Gastrocnemius medialis (tissue), 4 donors: ENCODE results near the gene KLHL29. TPM values are rescaled to one million over a fixed set of nuclear protein-coding genes. Genes with fewer than 3 reads are reported as not detected.

ENCODE experiments used
- ATAC-seq, 2 donors: fragments of 150-250 bp; one replicate each; pipeline ENCODE4 v1.9.1; 2016
- DNase-seq, 2 donors: peaks; one replicate each; pipeline ENCODE4 v3.0.0-alpha.2; 2019
- H3K27ac ChIP-seq, 4 donors: fragments of 200-600 bp; sonication (generic); 1 replicate in 1 of 4; 2 replicates in 3 of 4; pipeline ENCODE4 v1.5.1; 2016 to 2018; ENCODE audit warnings: mild to moderate bottlenecking in 2 of 4, moderate library complexity in 1 of 4
- H3K27me3 ChIP-seq, 3 donors: fragments of 200-600 bp; sonication (generic) in 2 of 3; 1 replicate in 1 of 3; 2 replicates in 2 of 3; pipeline versions ENCODE4 v1.5.1 to v1.6.0; 2016 to 2019; ENCODE audit warnings: mild to moderate bottlenecking in 1 of 3, moderate library complexity in 1 of 3
- H3K36me3 ChIP-seq, 2 donors: fragments of 200-600 bp; sonication (generic) in 1 of 2; one replicate each; pipeline ENCODE4 v1.5.1; 2017 to 2018
- H3K4me1 ChIP-seq, 2 donors: fragments of 200-600 bp; sonication (generic) in 1 of 2; one replicate each; pipeline ENCODE4 v1.5.1; 2016 to 2017; ENCODE audit warnings: mild to moderate bottlenecking in 2 of 2
- H3K4me3 ChIP-seq, 4 donors: fragments of 200-600 bp; sonication (generic) in 3 of 4; 1 replicate in 1 of 4; 2 replicates in 3 of 4; pipeline ENCODE4 v1.5.1; 2016 to 2019; ENCODE audit warnings: mild to moderate bottlenecking in 2 of 4
- H3K9me3 ChIP-seq, 3 donors: fragments of 200-600 bp; sonication (generic) in 2 of 3; 1 replicate in 1 of 3; 2 replicates in 2 of 3; pipeline ENCODE4 v1.5.1; 2016 to 2019
- CTCF ChIP-seq, 5 experiments: fragments of 450-650 bp in 3 of 5; fragments of 200-600 bp in 2 of 5; sonication (generic) in 2 of 5; IDR thresholded peaks in 4 of 5; conservative IDR thresholded peaks in 1 of 5; 1 replicate in 4 of 5; 2 replicates in 1 of 5; pipeline ENCODE4 v1.5.1; 2016 to 2019; ENCODE audit warnings: antibody characterized with exemption in 5 of 5, mild to moderate bottlenecking in 3 of 5, moderate library complexity in 3 of 5
- POLR2A ChIP-seq, 2 donors: fragments of 450-650 bp; IDR thresholded peaks; one replicate each; pipeline ENCODE4 v1.6.1; 2017; ENCODE audit warnings: antibody characterized with exemption in 2 of 2, mild to moderate bottlenecking in 2 of 2, moderate library complexity in 2 of 2
- in situ Hi-C, 4 donors: fragments of 200-750 bp; cut with MboI; loops; one replicate each; pipeline versions ENCODE4 v1.15.0 to v1.8.0; 2017; ENCODE audit warnings: low sequenced_read_pairs in 4 of 4
- intact Hi-C: fragments of 100-400 bp; cut with DNase I; formaldehyde crosslinking; loops from one replicate; pipeline ENCODE4 v1.15.1; 2023; ENCODE audit warnings: low total_unique reads
- total RNA-seq, 4 donors: library from RNA; depleted of rRNA; stranded (reverse); fragments of >200 nt; gene quantifications; one replicate each; pipeline versions ENCODE4 v1.1.0 to v1.2.3, GENCODE V29; 2016

KLHL29 gene
- total RNA-seq, 4 donors from 2014 or later = 4.3 to 24.9 (median 8.7) TPM

DNA sequence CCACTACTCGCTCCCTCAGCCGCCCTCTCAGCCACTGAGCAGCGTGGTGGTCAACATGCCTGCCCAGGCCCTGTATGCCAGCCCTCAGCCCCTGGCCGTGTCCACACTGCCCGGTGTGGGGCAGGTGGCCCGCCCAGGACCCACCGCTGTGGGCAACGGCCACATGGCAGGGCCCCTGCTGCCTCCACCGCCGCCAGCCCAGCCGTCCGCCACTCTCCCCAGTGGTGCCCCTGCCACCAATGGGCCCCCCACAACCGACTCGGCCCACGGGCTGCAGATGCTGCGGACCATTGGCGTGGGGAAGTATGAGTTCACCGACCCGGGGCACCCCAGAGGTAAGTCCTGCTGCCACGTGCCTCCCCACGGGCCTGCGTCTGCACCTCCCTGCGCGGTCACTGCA, 257.5 kb downstream of the KLHL29 start:
- peaks cover 0 to 2% of the 10 kb centered on the region in 2 donors for H3K4me1 ChIP-seq
- in situ Hi-C loops (no loop called here), intact Hi-C loops (loop anchor here (10.0 kb wide), 1 partner anchor 278 kb away; no protein-coding TSS in a partner anchor)
- no peak for ATAC-seq
- H3K4me3 ChIP-seq = no peak overlapping the region
- DNase-seq = no peak
- H3K9me3 ChIP-seq = no peaks in the 10 kb centered on the region
- H3K36me3 ChIP-seq = peaks cover 0 to 13% of the 10 kb centered on the region in 2 donors
- no peaks in the 10 kb centered on the region for H3K27me3 ChIP-seq
- TF ChIP-seq CTCF (IDR thresholded peaks at IDR 0.05 in 4 of 5, conservative IDR thresholded peaks at IDR 0.05 in 1 of 5) = no peak
- TF ChIP-seq POLR2A (IDR thresholded peaks at IDR 0.05) = no peak
- no peak overlapping the region for H3K27ac ChIP-seq

GRCh38 chr2:23645230-23645808, 260.3 kb downstream of the KLHL29 start:
- intact Hi-C loops (loop anchor here (10.0 kb wide), 1 partner anchor 281 kb away; no protein-coding TSS in a partner anchor), in situ Hi-C loops (no loop called here)
- no peak for DNase-seq
- no peaks in the 10 kb centered on the region for H3K4me1 ChIP-seq
- no peak for ATAC-seq
- no peak overlapping the region for H3K27ac ChIP-seq
- no peak overlapping the region for H3K4me3 ChIP-seq
- no peaks in the 10 kb centered on the region for H3K27me3 ChIP-seq
- peaks cover 0 to 13% of the 10 kb centered on the region in 2 donors for H3K36me3 ChIP-seq
- H3K9me3 ChIP-seq = no peaks in the 10 kb centered on the region
- TF ChIP-seq POLR2A (IDR thresholded peaks at IDR 0.05) (no peak), CTCF (IDR thresholded peaks at IDR 0.05 in 4 of 5, conservative IDR thresholded peaks at IDR 0.05 in 1 of 5) (no peak)

DNA sequence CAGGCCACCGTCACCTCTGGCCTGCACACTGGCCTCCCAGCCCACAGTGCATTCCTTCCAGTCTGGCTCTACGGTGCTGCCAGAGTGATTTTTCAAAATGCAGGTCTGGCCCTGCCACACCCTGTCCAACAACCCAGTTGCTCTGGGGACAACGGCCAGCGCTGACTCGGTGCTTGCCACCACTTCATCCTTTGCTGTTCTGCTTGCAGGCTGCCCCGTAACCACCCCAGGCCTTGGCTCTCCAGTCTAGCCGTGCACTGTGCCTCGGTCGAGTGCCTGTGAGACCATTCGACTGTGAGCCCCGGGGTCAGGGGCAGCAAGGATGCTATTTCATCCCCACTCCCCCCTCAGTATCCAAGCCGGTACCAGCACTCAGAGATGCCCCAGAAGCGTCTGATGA, 262.6 kb downstream of the KLHL29 start:
- no peak overlapping the region for H3K4me3 ChIP-seq
- ATAC-seq (no peak), DNase-seq (no peak)
- no peaks in the 10 kb centered on the region for H3K27me3 ChIP-seq
- H3K36me3 ChIP-seq = peaks cover 0 to 7% of the 10 kb centered on the region in 2 donors
- no peak overlapping the region for H3K27ac ChIP-seq
- intact Hi-C loops = loop anchor here (10.0 kb wide), 1 partner anchor 283 kb away; no protein-coding TSS in a partner anchor
- H3K4me1 ChIP-seq = no peaks in the 10 kb centered on the region
- in situ Hi-C loops = no loop called here
- H3K9me3 ChIP-seq = no peaks in the 10 kb centered on the region
- TF ChIP-seq CTCF (IDR thresholded peaks at IDR 0.05 in 4 of 5, conservative IDR thresholded peaks at IDR 0.05 in 1 of 5) = no peak
- no peak for TF ChIP-seq POLR2A (IDR thresholded peaks at IDR 0.05)

- Histone ChIP-seq H3K4me1 (no peaks in the 10 kb centered on the region), H3K27ac (no peak overlapping the region), H3K9me3 (no peaks in the 10 kb centered on the region), H3K4me3 (no peak overlapping the region), H3K27me3 (no peaks in the 10 kb centered on the region), H3K36me3 (no peaks in the 10 kb centered on the region)
- no peak for ATAC-seq
- TF ChIP-seq CTCF (IDR thresholded peaks at IDR 0.05 in 4 of 5, conservative IDR thresholded peaks at IDR 0.05 in 1 of 5) (no peak), POLR2A (IDR thresholded peaks at IDR 0.05) (no peak)
- DNase-seq = no peak
- in situ Hi-C loops = no loop called here
- intact Hi-C loops = loop anchor here (10.0 kb wide), 1 partner anchor 285 kb away; no protein-coding TSS in a partner anchor
Measured at GRCh38 chr2:23649303-23649702, 264.3 kb downstream of the KLHL29 start.
